Mammary epithelial cell (primary cell): ENCODE measurements around the gene CHST5.

Experiments used
- EZH2 ChIP-seq: IDR thresholded peaks from 2 replicates; pipeline ENCODE4 v1.6.1; 2012; ENCODE audit warnings: low read length, inconsistent platforms, borderline replicate concordance
- TF ChIP-seq, protein P1 (sequence below), 2 donors: IDR thresholded peaks in 1 of 2; conservative IDR thresholded peaks in 1 of 2; 2 replicates each; pipeline ENCODE4 v1.5.1; 2011 to 2012; ENCODE audit warnings: inconsistent platforms in 2 of 2, low read length in 2 of 2, mild to moderate bottlenecking in 2 of 2, control low read depth in 1 of 2, low read depth in 1 of 2; ENCODE audit not compliant: insufficient read depth in 1 of 2; ENCODE audit errors: extremely low read depth in 1 of 2

DNA sequence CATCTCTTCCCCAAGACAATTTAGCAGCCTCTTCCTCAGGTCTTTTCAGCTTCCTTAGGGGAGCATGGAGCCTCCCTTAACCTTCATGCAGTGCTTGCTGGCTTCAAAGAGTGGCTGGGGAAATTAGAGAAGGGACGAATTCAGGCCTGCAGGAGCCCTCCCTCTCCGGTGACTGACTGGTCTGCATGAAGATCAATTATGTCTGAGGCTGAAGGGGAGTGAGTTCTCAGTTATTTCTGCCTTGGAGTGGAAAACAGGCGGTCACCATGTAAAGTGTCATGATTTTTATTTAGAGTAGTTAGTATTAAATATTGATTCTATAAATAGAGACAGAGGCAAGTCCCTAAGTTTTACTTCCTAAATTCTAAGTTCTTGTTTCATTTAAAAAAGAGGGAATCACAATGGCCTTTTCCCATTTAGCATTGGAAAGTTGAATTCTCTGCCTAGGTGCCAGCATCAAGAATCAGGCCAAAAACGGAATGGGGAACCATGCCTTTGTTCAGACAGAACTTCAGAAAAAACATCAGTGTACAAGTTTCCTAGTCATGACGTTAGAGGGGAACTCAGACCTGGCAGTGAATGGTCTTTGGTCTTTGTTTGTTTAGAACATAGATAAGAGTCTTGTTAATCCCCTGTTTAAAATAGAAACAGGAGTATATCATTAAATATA, 34.6 kb upstream of the CHST5 start:
- TF ChIP-seq, protein P1, sequence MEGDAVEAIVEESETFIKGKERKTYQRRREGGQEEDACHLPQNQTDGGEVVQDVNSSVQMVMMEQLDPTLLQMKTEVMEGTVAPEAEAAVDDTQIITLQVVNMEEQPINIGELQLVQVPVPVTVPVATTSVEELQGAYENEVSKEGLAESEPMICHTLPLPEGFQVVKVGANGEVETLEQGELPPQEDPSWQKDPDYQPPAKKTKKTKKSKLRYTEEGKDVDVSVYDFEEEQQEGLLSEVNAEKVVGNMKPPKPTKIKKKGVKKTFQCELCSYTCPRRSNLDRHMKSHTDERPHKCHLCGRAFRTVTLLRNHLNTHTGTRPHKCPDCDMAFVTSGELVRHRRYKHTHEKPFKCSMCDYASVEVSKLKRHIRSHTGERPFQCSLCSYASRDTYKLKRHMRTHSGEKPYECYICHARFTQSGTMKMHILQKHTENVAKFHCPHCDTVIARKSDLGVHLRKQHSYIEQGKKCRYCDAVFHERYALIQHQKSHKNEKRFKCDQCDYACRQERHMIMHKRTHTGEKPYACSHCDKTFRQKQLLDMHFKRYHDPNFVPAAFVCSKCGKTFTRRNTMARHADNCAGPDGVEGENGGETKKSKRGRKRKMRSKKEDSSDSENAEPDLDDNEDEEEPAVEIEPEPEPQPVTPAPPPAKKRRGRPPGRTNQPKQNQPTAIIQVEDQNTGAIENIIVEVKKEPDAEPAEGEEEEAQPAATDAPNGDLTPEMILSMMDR (conservative IDR thresholded peaks at IDR 0.05 in 1 of 2, IDR thresholded peaks at IDR 0.05 in 1 of 2; ENCODE audit: extremely low read depth in 1 of 2, insufficient read depth in 1 of 2, low read depth in 1 of 2, low read length in 2 of 2): no peak
- no peak for TF ChIP-seq EZH2
